Amniotic epithelial cell (primary cell): ENCODE results near the gene KASH5.

Source experiments
- DNase-seq: peaks from one replicate; pipeline ENCODE4 v3.0.0-alpha.2; 2010; ENCODE audit warnings: low read depth

The KASH5 gene

DNA sequence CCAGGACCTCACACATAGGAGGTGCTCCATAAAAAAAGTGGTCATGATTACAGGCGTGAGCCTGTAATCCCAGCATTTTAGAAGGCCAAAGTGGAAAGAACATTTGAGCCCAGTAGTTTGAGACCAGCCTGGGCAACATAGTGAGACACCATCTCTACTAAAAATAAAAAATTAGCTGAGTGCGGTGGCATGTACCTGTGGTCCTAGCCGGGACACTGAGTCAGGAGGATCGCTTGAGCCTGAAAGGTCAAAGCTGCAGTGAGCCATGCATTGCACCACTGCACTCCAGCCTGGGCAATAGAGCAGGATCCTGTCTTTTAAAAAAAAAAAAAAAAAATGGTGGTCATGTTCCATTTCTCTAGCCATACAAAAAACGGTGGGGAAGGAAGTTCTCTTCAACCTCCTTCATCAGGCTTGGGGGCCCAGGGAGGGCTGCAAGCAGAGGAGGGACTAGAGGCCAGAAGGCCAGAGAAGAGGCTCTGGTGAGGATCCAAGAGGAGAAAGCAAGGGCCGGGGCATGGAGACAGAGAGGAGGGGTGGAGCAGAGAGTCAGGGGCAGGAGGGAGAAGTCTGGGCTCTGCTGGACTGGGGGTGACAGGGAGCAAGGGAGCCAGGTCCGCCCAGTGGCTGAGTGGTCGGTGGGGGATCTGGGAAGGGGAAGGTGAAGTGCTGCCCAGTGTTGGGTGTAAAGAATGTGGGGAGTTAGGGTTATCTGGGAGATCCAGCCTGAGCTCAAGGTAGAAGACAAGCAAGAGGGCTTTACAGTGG, 8.9 kb downstream of the KASH5 start:
- no peak for DNase-seq

GRCh38 chr19:49398001-49398615, 10.1 kb downstream of the KASH5 start:
- DNase-seq, result no peak

DNA sequence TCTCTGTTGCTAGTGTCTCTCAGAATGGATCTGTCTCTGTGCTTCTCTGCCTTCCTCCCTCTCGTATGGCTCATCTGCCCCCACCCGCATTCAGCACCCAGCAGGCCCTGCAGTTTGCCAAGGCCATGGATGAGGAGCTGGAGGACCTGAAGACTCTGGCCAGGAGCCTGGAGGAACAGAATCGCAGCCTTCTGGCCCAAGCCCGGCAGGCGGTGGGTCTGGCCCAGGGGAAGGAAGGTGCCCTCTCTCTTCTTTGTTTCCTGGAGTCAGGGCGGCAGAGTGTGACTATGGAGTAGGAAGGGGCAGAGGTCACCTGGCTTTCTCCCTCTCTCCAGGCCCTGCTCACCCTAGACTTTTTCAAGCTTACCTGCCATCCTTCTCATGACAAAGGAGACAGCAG, 10.9 kb downstream of the KASH5 start:
- DNase-seq, result no peak

DNA sequence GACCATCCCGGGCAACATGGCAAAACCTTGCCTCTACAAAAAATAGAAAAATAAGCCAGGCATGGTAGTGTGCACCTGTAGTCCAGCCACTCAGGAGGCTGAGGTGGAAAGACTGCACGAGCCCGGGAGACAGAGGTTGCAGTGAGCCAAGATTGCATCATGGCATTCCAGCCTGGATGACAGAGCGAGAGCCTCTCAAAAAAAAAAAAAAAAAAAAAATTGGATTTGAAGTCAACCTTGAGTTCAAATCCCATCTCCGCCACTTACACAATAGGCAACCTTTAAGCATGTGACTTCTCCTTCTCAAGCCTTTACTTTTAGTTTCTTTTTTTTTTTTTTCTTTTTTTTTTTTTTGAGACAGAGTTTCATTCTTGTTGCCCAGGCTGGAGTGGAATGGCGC, 12.0 kb downstream of the KASH5 start:
- DNase-seq, result peak; percentile 52

DNA sequence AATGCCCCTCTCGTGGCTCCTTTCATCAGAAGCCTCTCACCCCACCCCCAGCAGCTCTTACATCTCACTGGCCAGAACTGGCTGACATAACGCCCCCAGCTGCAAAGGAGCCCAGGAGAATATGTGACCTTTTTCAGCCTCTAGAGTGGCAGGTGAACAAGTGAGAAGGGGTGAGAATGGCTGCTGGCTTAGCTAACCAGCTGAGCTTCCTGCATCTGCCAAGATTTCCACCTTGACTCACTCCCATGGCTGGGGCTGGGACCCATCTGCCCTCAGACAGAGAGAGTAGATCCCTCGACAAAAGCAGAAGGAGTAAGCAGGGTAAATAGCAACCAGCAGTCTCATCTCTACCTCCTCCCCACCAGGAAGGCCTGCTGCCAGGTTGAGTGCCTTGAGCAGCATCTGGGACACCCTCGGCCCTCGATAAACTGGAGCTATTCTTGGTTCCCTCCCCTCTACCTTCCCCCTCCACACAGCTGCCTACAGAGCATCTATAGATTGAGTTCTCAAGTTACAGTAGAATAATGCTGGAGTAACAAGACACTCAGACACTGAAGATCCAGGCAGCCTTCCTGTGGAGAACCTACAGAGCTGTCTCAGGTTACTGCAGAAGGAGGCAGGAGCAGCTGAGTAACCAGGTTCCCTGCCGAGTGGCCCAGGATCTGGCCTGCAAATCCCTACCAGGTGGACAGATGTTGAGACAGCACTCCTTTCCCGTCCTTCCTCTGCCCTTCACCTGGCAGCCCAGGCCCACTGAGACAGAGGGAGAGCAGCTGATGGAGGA, 15.5 kb downstream of the KASH5 start:
- no peak for DNase-seq

GRCh38 chr19:49407079-49407478, 19.0 kb downstream of the KASH5 start:
- DNase-seq, result no peak

DNA sequence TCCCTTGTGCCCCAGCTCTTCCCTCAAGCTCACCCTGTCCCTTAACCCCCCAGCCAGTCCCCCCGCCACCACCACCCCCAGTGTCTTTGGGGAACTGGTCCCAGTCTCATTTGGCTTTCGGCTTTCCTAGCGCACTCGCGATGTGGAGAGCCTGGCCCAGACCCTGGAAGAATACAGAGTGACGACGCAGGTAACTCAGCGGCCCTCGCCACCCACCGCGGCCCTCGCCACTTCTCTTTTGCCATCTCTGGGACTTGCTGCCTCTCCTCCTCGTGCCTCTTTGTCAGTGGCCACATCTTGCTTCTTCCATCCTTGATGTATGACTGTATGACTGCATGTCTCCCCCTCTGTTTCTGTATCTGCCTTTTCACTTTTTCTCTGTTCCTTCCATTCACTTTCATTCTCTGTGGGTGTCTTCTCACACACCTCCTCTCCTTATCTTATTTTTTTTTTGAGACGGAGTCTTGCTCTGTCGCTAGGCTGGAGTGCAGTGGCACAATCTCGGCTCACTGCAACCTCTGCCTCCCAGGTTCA, 19.5 kb downstream of the KASH5 start:
- DNase-seq, result no peak

DNA sequence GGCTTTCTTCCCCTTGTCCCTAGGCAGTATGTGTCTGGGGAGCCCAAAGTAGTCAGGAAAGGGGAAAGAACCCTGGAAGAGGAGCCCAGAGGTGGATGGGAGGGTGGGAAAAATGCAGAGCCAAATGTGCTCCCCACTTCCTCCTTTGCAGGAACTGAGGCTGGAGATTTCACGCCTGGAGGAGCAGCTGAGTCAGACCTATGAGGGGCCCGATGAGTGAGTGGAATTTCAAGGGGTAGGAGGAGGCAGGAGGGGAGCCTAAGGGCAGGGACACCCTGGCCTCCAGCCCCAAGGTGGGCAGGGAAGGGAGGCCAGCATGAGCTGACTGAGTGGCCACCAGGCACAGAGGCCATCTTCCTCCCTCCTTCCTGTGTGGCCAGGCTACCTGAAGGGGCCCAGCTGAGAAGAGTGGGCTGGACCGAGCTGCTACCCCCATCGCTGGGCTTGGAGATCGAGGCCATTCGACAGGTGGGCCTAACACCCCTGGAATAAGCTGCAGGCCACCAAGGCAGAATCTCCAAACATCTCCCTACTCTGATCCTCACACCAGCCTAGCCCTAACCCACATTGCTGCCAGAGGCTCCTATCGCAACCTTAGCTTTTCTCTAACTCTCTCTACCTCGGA, 20.9 kb downstream of the KASH5 start:
- no peak for DNase-seq

DNA sequence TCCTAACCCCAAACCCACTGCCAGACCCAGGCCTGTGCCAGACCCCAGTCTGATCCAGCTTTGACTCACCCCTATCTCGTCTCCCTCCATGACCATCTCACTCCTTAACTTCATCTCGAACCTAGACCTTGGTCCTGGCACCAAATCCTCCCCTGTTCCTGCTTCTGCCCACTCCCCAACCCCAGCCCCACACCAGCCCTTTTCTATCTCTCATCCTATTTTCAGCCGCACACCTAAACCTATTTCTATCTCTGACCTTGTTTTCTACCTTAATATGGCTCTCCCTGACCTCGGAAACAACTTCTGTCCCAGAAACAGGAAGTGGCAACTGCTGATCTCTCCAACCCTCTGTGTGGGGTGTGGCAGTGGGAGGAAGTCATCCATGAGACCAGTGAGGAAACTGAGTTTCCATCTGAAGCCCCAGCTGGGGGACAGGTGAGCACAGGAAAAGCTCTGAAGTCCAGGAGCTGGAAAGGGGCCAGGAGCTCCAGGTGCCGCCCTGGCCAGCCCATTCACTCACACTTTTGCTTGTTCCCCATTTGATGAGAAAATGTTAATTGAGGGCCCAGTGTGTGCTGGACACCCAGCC, 21.5 kb downstream of the KASH5 start:
- no peak for DNase-seq

- DNase-seq, result no peak
Measured at GRCh38 chr19:49411681-49412326, 23.8 kb downstream of the KASH5 start.

DNA sequence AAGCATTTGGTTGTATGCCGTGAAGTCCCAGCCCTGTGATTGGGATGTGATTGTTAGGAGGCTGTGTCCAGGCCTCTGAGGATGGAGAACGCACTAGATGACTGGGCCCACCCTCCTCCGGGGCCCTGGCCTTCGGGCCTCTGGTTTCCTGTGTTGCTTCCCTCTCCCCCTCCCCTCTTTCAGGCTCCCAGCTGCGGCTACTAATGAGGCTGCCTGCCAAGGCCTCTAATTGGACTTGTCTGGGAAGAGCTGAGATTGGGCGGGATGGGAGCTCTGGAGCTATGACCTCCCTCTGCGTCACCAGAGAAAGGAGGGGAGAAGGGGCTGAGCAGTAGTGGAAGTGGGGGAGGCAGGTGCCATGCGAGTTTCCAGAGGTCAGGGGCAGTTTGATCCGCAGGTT, 25.3 kb downstream of the KASH5 start:
- no peak for DNase-seq

DNA sequence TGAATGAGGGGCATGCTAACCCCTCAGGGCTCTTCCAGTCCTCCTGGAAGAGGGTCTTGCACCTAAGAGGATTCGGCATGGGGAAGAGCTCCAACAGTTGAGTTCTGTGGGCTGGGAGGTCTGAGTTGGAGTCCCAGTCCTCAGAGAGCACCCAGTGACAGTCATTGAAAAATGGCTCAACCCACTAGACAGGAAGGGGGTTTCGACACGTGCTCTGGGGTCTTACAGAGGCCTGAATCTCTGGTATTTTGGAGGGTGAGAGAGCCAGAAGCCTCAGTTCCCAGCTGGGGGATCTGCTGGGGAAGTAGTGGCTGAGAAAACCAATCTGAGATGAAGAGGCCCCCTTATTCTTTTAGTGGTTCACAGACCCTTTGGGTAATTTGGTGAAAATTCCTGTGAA, 26.2 kb downstream of the KASH5 start:
- DNase-seq, result no peak

DNA sequence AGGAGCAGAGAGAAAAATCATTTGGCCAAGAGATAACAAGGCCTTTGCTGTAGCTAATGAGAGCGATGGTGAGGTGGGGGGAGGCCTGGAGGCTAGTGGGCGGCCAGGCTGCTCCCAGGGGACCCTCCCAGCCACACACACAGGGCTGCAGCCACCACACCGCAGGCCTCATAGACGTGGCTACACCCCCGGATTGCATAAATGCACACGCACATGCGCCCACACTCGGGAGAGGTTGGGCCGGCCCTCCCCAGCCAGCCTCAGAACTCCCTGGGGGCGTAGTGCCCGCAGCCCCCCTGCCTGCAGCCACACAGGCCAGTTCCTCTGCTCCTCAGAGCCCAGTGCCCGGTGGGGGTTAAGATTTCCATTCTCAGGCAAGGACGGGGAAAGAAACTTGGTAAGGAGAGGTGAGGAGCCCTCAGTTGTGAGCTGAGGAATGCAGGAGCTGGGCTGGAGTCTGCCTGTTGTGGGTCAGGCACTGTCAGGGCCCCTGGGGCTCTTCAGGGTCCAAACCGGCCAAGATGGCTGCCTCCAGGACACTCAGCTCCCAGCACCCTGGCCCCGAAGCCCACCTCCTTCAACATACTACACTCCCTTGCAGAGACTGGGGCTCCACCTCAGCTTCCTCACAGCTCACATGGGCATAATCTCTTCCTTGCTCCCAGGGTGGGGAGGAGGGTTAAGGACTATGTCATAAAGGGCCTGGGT, 27.2 kb downstream of the KASH5 start:
- DNase-seq, result no peak

DNA sequence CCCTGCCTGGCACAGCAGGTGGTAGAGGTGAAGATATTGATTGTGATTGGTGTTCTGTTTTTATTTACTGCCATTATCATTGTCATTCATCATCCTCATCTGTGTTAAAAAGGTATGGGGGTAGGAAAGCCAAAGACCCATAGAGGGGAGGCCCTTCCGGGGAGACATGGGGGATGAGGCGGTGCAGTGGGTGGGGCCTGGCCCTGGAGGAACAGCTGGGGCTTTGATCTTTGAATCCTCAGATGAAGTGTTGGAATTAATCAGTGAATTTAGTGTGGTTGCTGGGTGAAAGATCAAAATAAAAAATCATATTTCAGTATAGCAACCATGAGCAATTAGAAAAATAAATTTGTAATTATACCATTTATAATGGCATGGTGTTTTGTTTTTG, 27.8 kb downstream of the KASH5 start:
- no peak for DNase-seq

GRCh38 chr19:49417088-49417487, 29.0 kb downstream of the KASH5 start:
- DNase-seq, result no peak

- DNase-seq, result no peak
Measured at GRCh38 chr19:49418511-49418910, 30.5 kb downstream of the KASH5 start.

GRCh38 chr19:49419173-49419572, 31.1 kb downstream of the KASH5 start:
- DNase-seq, result no peak

DNA sequence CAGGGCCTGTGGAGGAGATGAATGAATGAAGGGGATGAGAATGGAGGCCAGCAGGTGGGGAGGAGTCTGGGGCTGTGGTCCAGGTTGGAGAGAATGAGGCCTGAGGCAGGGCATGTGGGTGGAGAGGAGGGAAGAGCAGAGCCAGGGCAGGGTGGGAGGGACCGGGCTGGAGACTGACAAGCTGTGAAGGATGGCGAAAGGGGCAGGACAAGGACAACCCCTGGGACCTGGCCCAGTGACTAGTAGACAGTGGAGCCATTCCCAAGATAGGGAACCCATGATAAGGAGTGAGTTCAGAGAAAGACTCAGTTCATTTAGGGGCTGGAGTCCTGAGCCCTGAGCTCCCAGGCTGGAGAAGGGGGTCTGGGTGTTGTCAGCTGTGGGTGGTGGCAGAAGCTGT, 32.2 kb downstream of the KASH5 start:
- DNase-seq, result no peak

- DNase-seq, result peak; percentile 25
Measured at GRCh38 chr19:49421039-49421877, 33.2 kb downstream of the KASH5 start.

GRCh38 chr19:49421878-49422202, 33.8 kb downstream of the KASH5 start:
- DNase-seq, result no peak
